A549 treated with Hydrocortisone at 1 μM for 4 hours (cell line): ENCODE measurements around the gene RNASEH2C. TPM values are rescaled to one million over a fixed set of nuclear protein-coding genes. Genes with fewer than 3 reads are reported as not detected.

Experiments used
- total RNA-seq: library from RNA; stranded (reverse); fragments of 200-300 nt; extraction: Qiagen RNA extraction; gene quantifications from 5 replicates; pipeline ENCODE4 v1.2.3, GENCODE V29; 2022

The RNASEH2C gene
- 23.6 to 51.8 TPM (median 47.4 TPM) in 5 replicates for total RNA-seq

DNA sequence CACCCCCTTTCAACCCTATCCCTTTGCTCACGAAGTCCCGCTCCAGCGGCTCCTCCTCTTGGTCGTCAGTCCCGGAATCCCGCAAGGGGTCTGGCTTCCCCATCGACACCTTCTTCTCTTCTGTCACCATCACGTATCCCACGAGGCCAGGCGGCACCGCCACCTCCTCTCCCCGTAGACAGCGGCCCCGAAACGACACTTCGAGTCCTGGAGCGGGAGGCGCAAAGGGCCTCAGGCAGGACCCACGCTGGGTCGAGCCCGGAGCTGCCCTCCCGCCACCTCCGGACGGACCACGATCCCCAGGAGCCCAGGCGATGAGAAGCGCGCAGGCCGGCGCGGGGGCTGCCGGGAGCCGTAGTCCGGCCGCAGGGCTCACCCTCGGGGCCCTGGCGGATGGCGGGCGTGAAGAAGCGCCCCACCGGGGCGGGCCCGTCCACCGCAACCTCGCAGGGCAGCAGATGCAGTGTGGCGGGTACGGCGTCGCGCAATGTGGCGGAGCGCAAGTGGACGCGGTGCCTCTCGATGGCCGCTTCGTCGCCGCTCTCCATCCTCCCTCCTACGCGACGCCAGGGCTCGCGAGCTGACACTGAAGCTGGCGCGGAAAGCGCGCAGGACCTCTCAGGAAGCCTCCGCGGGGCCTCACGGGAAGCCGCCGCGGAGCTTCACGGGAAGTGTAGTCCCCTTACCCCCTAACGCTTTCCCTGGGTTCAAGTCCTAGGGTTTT, at the start of gene RNASEH2C:
RNASEH2C (minus strand) TSS at position 588 of the 724 bp plus-strand sequence; CDS start at position 548, 40 bp downstream.

DNA sequence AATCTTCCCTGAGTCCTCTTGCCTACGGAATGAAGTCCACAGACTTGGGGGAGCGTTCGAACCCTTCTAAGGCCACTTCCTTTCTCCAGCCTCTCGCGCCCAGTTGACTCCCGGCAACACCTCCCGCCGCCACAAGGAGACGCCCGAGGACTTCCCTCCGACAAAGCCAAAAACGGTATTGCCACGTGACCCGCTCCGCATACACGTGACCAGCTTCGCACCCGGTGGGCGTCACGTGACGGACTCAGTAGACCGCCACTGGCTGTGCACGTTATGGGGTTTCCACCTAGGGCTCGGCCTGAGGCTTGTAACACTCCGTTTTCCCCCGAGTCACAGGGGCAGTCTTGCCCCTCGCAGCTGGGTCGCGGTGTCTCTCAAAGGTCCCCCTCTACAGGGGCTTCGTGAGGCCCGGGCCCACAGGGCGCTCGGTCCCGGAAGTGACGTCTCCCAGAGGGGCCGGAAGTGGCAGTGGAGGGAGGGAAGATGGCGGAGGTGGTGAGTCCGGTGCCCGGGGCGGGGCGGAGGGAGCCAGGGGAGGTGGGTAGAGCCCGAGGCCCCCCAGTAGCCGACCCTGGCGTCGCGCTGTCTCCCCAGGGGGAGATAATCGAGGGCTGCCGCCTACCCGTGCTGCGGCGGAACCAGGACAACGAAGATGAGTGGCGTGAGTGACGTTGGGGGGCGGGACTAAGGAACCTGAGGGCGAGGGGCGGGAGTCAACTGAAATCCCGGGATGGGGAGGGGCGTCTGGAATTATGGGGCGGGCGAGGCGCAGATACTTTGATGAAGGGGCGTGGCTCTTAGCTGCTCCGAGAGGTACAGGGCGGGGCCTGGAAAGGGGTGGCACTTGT, 8.6 kb downstream of the RNASEH2C start, which contains the start of gene KAT5:
KAT5 (plus strand) TSS at position 468 of the 848 bp plus-strand sequence; CDS start at position 484, 16 bp downstream.

Other genes with a start within 250 kb of the RNASEH2C start
- gene MALAT1, start 221.8 kb downstream of the RNASEH2C start, total RNA-seq: 48.1 to 87.2 TPM (median 67.9 TPM) in 5 replicates
- 50.9 to 60.4 TPM (median 56.0 TPM) in 5 replicates for gene SCYL1, start 195.7 kb downstream of the RNASEH2C start, total RNA-seq
- 83.4 to 114 TPM (median 105 TPM) in 5 replicates for gene LTBP3, start 162.4 kb downstream of the RNASEH2C start, total RNA-seq
- 71.2 to 74.6 TPM (median 73.7 TPM) in 5 replicates for gene ZNRD2, start 150.3 kb downstream of the RNASEH2C start, total RNA-seq
- 22.8 to 49.9 TPM (median 46.2 TPM) in 5 replicates for gene FAM89B, start 148.3 kb downstream of the RNASEH2C start, total RNA-seq
- gene EHBP1L1, start 144.7 kb downstream of the RNASEH2C start, total RNA-seq: 26.1 to 36.0 TPM (median 34.5 TPM) in 5 replicates
- 0.08 to 0.93 TPM (median 0.78 TPM) in 5 replicates for gene KCNK7, start 125.0 kb downstream of the RNASEH2C start, total RNA-seq
- 40.5 to 47.5 TPM (median 45.0 TPM) in 5 replicates for gene MAP3K11, start 106.6 kb downstream of the RNASEH2C start, total RNA-seq
- 31.4 to 36.0 TPM (median 32.1 TPM) in 5 replicates for gene PCNX3, start 105.0 kb downstream of the RNASEH2C start, total RNA-seq
- gene SIPA1, start 82.7 kb downstream of the RNASEH2C start, total RNA-seq: 12.9 to 19.7 TPM (median 16.4 TPM) in 5 replicates
- 66.4 to 76.8 TPM (median 74.4 TPM) in 5 replicates for gene RELA, start 57.9 kb downstream of the RNASEH2C start, total RNA-seq
- 41.2 to 52.5 TPM (median 50.4 TPM) in 5 replicates for gene KAT5, start 8.5 kb downstream of the RNASEH2C start, total RNA-seq
- gene AP5B1, start 60.2 kb upstream of the RNASEH2C start, total RNA-seq: 8.5 to 11.9 TPM (median 10.8 TPM) in 5 replicates
- gene OVOL1, start 66.3 kb upstream of the RNASEH2C start, total RNA-seq: 0.03 to 0.13 TPM (median 0.08 TPM) in 3 of 5 replicates, not detected in the others
- gene SNX32, start 113.2 kb upstream of the RNASEH2C start, total RNA-seq: 0.06 to 0.11 TPM (median 0.08 TPM) in 3 of 5 replicates, not detected in the others
- 1,998 to 2,345 TPM (median 2,265 TPM) in 5 replicates for gene CFL1, start 137.4 kb upstream of the RNASEH2C start, total RNA-seq
- gene MUS81, start 139.6 kb upstream of the RNASEH2C start, total RNA-seq: 24.8 to 34.3 TPM (median 33.8 TPM) in 5 replicates
- gene EFEMP2, start 152.0 kb upstream of the RNASEH2C start, total RNA-seq: 0.78 to 1.3 TPM (median 0.94 TPM) in 5 replicates
- 0.06 to 0.13 TPM (median 0.09 TPM) in 3 of 5 replicates, not detected in the others for gene CTSW, start 159.0 kb upstream of the RNASEH2C start, total RNA-seq
- 70.0 to 85.8 TPM (median 82.0 TPM) in 5 replicates for gene FIBP, start 167.7 kb upstream of the RNASEH2C start, total RNA-seq
- gene CCDC85B, start 169.9 kb upstream of the RNASEH2C start, total RNA-seq: 18.2 to 42.2 TPM (median 39.0 TPM) in 5 replicates
- 97.6 to 169 TPM (median 123 TPM) in 5 replicates for gene FOSL1, start 179.6 kb upstream of the RNASEH2C start, total RNA-seq
- gene C11orf68, start 198.3 kb upstream of the RNASEH2C start, total RNA-seq: 36.2 to 49.2 TPM (median 42.8 TPM) in 5 replicates
- 154 to 246 TPM (median 196 TPM) in 5 replicates for gene DRAP1, start 198.6 kb upstream of the RNASEH2C start, total RNA-seq
- gene TSGA10IP, start 224.7 kb upstream of the RNASEH2C start, total RNA-seq: not detected in 5 replicates
- 43.5 to 63.3 TPM (median 54.0 TPM) in 5 replicates for gene SART1, start 240.9 kb upstream of the RNASEH2C start, total RNA-seq